ENCODE results near the gene EBF3.
A peak's percentile ranks its signal among the peaks of the same experiment; 100 is the strongest.

The EBF3 gene

DNA sequence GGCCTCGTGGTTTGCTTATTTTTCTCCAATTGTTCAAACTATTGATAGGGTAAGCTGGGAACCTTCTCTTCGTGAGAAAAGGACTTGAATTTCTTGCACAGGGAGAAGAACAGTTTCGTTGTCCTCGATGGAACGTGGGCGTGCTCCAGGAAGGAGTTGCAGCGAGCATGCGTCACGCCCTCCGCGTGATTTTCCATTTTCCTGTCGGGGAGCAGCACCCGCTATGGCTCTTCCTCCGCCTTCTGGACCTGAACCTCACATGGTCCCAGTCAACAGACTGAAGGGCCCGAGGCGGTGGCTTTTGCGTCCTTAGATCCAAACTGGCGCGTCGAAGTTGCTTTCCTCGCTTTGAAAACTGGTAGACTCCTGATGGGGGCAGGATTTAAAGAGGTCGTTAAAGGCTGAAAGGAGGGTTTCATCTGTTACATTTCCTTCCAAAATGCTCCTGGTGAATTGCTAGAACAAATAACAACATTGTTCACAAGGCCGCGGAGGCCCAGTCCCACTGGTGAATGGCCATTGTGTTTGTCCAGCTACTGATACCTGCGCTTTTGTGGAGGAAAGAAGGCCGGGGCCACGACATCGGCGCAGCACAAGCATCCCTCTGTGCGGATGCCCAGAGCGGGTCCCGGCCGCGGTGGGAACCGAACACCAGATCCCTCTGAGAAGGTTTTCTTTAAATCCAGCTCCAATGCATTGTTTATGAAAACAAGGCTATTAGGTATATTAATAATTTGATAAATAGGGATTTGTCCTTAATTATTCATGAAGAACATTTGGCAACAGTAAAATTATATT, 75.9 kb downstream of the EBF3 start:
- DNase-seq, result no peak
- TF ChIP-seq GATA1 (IDR thresholded peaks at IDR 0.05; ENCODE audit: low read depth, low read length) (no peak), POLR2A (IDR thresholded peaks at IDR 0.05; ENCODE audit: low read length) (no peak)

DNA sequence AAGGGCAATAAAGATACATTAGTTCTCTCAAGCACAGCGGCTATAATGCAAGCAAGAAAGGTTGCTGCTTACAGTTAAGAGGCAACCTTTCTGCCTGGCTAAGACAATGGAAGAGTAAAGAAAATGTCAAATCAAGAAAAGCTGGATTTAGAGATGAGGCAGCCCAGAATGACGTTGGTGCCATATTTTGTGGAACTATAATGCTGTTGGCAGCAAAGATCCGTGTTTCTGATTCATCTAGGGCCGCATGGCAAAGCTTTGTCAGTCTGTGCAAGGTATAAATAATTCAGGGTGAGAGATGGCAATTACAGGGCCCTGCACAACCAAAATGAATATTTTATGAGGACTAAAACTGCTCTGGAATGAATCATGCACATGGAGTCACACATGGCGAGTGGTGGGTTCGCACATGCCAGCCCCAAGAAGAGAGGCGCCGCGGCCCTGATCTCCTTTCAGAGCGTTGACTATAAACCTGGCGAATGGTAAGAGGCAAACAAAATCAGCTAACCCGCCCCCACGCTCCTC, 76.6 kb downstream of the EBF3 start:
- no peak for TF ChIP-seq GATA1 (IDR thresholded peaks at IDR 0.05; ENCODE audit: low read depth, low read length)
- TF ChIP-seq POLR2A (IDR thresholded peaks at IDR 0.05; ENCODE audit: low read length), result no peak
- no peak for DNase-seq

DNA sequence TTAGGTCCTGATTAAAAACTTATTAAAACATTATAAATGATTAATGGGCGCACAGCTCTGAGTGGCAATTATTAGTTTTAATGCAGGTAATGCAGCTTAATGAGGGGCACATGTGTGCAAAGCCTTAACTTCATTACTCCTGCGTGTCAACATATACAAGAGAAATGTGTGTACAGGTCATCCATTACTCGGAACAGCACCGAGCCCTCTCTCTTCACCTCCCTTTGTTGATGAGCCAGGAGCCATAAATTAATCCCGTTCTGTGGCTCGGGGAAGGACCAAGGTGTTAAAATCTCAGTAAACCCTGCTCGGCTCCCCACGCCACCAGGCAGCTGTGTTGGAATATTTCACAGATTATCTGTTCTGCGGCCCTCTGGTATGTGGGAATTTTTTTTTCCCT, 77.8 kb downstream of the EBF3 start:
- TF ChIP-seq GATA1 (IDR thresholded peaks at IDR 0.05; ENCODE audit: low read depth, low read length) (no peak), POLR2A (IDR thresholded peaks at IDR 0.05; ENCODE audit: low read length) (no peak)
- DNase-seq, result no peak

DNA sequence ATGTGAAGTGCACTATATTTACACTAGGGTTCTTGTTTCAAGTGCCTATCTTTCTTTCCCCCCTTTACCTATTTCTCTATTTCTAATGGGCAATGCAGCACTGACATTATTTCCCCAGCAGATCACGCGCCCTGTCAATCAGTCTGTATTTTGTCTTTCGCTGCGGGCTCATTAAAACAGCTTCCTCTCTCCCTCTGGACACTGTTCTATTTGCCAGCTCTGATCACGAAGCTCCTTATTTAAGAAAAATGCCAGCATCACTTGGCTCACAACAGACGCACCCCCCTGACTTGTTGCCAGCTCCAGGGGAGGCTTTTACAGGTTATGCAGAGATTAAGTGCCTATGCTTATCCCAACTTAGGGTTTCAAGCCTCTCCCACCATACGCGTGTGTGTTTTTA, 78.5 kb downstream of the EBF3 start:
- TF ChIP-seq GATA1 (IDR thresholded peaks at IDR 0.05; ENCODE audit: low read depth, low read length), result no peak
- TF ChIP-seq POLR2A (IDR thresholded peaks at IDR 0.05; ENCODE audit: low read length), result no peak
- DNase-seq, result no peak

DNA sequence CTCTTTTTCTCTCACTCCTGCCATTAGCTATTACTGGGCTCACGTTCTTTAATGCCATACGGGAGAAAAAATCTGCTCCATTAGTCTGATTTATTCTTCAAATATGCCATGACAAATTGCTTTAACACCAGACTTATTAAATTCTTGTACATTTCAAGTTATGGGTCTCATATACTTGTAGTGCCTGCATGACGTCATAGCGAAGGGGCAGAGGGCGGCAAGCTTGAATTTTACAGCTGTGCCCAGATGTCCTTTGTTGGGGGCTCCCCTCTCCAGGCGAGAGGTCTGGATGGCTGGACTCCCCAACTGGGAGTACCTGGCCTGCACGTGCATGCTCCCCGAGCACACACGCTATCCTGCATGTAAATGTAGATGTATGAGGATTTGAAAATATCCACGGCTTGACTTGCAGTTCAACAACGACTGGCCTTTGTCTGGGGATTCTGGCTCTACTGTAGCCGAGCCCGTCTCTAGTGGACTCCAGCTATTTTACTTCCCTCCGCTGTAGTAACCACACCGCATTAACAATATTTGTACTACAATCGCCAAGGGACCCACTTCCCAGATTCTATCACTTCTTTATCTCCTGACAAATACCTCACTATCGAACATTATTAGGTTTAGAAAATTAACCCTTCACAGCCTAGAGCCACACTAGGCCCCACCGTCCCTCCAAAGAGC, 79.5 kb downstream of the EBF3 start:
- no peak for DNase-seq
- TF ChIP-seq GATA1 (IDR thresholded peaks at IDR 0.05; ENCODE audit: low read depth, low read length), result no peak
- TF ChIP-seq POLR2A (IDR thresholded peaks at IDR 0.05; ENCODE audit: low read length), result no peak

DNA sequence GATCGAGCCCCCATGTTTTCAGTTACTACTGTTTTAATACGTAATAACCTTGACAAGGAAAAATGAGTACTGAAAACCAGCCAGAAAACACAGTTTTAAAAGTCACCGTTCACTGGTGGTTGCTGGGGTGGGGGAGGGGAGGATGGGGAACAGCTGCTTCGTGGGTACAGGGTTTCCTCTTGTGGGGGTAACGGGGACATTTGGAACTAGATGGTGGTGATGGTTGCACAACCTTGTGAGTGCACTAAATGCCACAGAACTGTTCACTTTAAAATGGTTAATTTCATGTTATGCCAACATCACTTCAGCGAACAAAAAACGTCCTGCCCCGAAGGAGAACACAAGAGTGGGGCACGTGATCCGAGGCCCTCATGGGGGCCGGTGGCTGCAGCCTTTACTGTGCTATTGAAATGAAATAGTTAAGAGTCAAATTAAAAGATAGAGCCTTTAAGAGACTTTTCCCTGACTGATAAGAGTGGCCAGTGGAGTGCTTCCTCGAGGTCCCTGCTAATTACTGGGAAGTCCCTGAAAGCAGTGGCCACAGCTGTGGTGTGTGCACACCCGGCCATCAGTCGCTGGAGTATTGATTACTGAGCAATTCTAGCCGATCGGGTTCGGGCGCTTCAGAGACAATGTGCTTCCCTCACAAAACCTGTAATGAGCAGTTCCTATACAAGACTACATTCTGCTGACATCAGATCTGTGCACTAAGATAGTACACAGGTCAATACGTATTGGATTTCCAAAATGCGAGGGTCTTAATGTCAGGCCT, 80.3 kb downstream of the EBF3 start:
- no peak for DNase-seq
- TF ChIP-seq POLR2A (IDR thresholded peaks at IDR 0.05; ENCODE audit: low read length) (no peak), GATA1 (IDR thresholded peaks at IDR 0.05; ENCODE audit: low read depth, low read length) (no peak)

DNA sequence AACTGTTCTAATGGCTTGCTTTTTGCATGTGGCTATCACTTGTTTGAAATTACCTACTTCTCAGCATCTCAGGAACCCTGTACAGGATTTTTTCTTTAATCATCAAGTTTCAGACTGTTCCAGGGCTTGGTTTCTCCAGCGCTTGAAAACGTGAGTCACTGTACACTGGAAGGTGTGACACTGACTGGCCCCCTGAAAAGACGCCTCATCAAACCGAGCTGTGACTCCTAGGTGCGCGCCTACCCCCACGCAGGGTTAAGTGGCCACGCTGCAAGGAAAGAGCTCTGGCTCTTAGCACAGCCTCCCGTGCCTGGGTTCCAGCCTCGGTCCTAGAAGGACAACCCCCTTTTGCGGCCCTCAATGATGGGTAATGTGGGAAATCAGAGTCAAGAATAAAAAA, 81.0 kb downstream of the EBF3 start:
- TF ChIP-seq GATA1 (IDR thresholded peaks at IDR 0.05; ENCODE audit: low read depth, low read length) (no peak), POLR2A (IDR thresholded peaks at IDR 0.05; ENCODE audit: low read length) (no peak)
- DNase-seq, result no peak

DNA sequence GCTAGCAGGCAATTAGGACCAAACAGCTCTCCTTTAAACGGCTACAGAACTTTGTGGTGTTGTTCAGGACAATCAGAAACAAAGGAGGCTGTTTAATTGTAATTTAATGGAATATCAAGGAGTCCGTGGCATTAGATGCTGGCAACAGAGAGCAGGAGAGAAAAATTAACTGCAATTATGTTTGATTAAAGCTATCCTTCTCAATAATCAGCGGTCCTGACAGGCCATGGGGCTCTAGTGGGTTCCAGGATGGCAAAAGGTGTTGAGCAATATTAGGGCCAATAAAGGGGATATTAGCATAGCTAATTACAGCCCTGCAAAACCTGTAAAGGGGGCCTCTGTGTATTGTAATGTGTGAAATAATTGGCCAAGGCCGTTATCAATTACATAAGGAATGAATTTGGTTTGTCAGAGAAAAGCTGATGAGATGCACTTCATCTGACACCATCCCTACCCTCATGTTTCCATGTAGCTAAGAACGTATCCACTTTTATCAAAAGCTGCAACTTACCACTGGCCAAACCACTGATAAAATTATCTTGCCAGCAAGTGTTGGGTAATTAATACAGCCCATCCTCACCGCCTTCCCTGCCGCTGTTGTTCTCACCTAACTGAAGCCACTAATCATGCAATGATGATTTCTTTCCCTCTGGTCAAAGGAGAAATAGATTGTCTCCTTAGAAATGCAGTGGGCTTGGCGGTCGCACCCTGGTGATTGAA, 81.6 kb downstream of the EBF3 start:
- peak in 1 of 2 experiments; percentile 7 for DNase-seq
- no peak for TF ChIP-seq GATA1 (IDR thresholded peaks at IDR 0.05; ENCODE audit: low read depth, low read length)
- TF ChIP-seq POLR2A (IDR thresholded peaks at IDR 0.05; ENCODE audit: low read length), result no peak

DNA sequence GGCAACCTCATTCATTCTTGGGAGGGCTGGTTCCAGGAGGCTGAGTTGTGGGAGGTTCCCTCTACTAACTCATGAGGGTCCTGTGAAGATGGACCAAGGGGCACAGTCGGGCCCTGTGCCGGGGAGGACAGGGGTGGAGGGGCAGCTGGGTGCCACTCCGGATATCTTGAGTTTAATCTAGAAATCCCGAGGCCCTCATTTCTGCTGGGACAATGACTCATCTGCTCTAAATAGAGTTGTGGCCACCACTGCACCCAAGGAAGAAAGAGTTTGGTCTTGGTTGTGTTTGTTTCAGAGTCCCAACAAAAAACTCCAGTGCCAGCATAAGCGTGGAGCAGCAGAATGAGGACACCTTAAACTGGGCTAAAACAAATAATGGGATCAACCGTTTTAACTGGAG, 82.4 kb downstream of the EBF3 start:
- DNase-seq, result no peak
- TF ChIP-seq POLR2A (IDR thresholded peaks at IDR 0.05; ENCODE audit: low read length) (no peak), GATA1 (IDR thresholded peaks at IDR 0.05; ENCODE audit: low read depth, low read length) (no peak)

DNA sequence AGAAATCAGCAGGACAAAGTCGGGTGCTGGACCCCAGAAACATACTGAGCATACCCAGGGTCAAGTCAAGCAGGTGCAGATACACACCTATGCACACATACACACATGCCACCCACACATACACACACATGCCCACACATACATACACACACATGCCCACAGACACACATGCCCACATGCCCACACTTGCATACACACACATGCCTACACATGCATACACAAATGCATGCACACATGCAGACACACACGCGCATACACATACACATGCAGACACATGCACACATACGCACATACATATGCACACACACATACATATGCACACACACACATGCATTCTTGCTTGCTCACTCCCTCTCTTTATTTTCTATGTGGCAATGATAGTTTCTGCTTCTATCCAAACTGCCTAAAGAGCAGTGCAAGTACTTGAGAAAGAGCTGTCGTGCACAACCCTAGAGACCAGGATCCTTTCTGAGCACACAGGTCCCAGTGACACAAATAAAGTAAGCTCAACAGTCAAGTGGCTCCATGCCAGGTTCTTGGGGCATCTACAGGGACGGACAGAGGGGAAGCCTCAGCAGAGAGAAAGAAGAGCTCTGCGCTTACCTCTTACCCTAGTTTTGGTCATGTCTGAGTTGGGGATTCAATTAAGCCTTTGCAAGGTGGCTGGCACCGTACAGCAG, 83.7 kb downstream of the EBF3 start:
- DNase-seq, result no peak
- TF ChIP-seq POLR2A (IDR thresholded peaks at IDR 0.05; ENCODE audit: low read length) (no peak), GATA1 (IDR thresholded peaks at IDR 0.05; ENCODE audit: low read depth, low read length) (no peak)

DNA sequence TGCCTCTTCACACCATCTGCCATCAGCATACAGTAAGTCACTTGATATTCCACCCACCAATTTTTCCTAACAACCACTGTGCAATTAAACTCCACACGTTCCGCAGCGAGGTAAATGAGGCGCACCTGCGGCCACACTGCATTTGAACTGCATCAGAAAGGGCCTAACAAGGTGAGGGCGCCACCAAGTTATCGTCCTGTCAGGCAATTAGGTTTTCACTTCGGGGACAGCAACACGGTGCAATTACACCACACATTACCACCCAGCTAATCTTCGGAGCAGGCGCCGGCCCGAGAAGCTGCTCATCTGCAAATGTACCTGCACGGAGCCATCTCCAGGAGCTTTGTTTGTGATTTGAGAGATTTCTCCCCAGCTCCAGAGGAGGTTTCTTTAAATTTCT, 84.4 kb downstream of the EBF3 start:
- DNase-seq, result no peak
- no peak for TF ChIP-seq GATA1 (IDR thresholded peaks at IDR 0.05; ENCODE audit: low read depth, low read length)
- TF ChIP-seq POLR2A (IDR thresholded peaks at IDR 0.05; ENCODE audit: low read length), result no peak

DNA sequence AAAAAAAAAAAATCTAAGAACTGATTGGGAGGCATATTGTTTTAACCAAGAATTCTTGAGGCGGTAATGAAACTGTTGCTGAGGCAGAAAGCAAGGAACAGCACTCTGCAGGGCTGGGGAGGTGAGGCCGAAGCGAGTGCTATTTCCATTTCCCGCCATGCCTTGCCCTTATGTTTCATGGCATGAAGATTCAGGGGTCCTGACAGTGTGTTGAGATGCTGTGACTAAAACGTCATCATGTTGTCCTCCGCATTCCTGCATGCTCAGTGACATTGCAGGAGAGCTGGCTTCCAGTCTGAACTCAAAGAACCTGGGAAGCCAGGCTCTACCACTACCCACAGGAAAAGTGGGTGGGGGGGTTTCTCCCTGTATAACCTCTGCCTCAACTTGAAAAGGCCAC, 85.2 kb downstream of the EBF3 start:
- DNase-seq, result no peak
- no peak for TF ChIP-seq GATA1 (IDR thresholded peaks at IDR 0.05; ENCODE audit: low read depth, low read length)
- TF ChIP-seq POLR2A (IDR thresholded peaks at IDR 0.05; ENCODE audit: low read length), result no peak

DNA sequence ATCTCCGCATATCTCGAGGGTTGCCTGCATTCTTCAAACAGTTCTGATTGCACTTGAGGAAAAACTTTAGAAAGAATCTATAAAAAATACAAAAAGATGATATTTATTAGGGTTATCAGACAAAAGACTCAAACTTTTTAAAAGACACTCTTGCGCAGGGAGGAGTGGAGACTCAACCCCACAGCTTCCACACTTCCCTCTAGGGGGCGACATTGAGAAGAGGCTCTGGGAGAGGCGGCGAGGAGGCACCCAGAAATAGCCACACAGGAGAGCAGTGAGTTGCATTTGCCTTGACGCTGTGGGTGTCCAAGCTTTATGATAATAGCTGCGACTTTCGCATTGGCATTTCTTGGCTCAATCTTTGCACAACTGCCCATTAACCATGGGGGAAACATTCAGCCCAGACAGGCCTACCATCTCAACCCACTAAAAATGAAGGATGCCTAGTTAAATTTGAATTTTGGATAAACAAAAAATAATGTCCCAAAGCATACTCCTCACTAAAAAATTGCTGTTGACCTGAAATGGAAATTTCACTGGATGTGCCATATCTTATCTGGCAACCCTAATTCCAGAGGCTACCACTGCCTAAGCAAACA, 86.2 kb downstream of the EBF3 start:
- TF ChIP-seq POLR2A (IDR thresholded peaks at IDR 0.05; ENCODE audit: low read length), result no peak
- TF ChIP-seq GATA1 (IDR thresholded peaks at IDR 0.05; ENCODE audit: low read depth, low read length), result no peak

More for the DNA sequence above, 86.2 kb downstream of the EBF3 start:
- peak; percentile 17 to 57 for DNase-seq
